ENCODE results near the gene SUPT20H. TPM values are rescaled to one million over a fixed set of nuclear protein-coding genes. Genes with fewer than 3 reads are reported as not detected.

Gene SUPT20H
- total RNA-seq, 1 donor from 2014 or later: 34.1 TPM

DNA sequence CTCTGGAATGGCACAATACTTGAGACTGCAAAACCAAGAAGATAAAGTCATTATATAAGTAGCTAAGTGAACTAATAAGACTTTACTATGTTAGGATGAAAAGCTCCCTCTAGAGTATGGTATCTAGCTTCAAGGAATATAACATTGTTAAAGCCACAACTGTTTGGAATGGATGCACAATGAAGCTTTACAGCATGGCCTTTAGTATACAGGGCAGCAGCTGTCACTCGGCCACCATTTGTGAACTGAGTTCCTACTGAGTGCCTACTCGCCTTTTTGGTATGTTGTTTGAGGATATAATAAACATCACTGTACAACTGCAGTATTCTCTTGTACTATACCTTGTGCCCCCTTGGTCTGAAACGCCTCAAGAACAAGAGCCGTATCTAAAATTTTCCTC is 67.1 kb downstream of the SUPT20H start:
- Histone ChIP-seq H3K9me3 (no peaks in the 10 kb centered on the region), H3K27ac (no peak overlapping the region), H3K36me3 (peaks cover 0 to 51% of the 10 kb centered on the region in 2 donors), H3K4me3 (no peak overlapping the region), H3K4me1 (peaks cover 5% of the 10 kb centered on the region), H3K27me3 (no peaks in the 10 kb centered on the region)
- DNase-seq (ENCODE audit: extremely low spot score in 2 of 2): no peak
- no peak for TF ChIP-seq POLR2A (IDR thresholded peaks at IDR 0.05)
- no peak for TF ChIP-seq POLR2AphosphoS5 (IDR thresholded peaks at IDR 0.05; ENCODE audit: insufficient read depth in 1 of 2, low read depth in 1 of 2)
- TF ChIP-seq, protein P1, sequence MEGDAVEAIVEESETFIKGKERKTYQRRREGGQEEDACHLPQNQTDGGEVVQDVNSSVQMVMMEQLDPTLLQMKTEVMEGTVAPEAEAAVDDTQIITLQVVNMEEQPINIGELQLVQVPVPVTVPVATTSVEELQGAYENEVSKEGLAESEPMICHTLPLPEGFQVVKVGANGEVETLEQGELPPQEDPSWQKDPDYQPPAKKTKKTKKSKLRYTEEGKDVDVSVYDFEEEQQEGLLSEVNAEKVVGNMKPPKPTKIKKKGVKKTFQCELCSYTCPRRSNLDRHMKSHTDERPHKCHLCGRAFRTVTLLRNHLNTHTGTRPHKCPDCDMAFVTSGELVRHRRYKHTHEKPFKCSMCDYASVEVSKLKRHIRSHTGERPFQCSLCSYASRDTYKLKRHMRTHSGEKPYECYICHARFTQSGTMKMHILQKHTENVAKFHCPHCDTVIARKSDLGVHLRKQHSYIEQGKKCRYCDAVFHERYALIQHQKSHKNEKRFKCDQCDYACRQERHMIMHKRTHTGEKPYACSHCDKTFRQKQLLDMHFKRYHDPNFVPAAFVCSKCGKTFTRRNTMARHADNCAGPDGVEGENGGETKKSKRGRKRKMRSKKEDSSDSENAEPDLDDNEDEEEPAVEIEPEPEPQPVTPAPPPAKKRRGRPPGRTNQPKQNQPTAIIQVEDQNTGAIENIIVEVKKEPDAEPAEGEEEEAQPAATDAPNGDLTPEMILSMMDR (IDR thresholded peaks at IDR 0.05): no peak
- intact Hi-C loops (cut with DNase I): no loop called here

DNA sequence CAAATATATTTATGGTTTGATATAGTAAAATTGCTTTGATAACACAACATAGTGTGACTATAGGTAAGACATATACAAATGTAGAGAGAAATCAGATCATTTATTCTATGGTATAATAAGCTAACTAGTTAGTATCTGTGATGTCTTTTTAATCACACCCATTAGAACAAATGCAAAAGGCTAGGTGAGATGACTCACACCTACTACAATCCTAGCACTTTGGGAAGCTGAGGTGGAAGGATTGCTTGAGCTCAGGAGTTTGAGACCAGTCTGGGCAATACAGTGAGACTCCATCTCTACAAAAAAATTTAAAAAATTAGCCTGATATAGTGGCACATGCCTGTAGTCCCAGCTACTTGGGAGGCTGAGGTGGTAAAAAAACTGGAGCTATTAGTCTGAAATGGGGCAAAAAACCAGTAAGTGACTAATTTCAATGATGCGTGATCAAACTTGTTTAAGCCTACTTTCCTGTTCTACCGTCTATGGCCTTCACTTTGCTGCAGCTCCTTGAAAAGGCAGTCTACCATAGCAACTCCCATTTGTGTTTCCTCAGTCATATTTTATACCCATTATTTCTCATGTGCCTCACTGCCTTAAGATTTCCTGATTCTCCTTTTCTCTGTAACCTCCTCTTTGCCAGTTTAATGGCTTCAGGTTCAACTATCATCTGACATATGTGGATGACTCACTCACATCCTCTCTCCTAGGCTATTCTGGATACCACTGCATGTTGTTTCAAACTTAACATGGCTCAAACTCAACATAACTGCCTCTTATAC is 72.8 kb downstream of the SUPT20H start:
- Histone ChIP-seq H3K36me3 (peaks cover 0 to 37% of the 10 kb centered on the region in 2 donors), H3K27me3 (no peaks in the 10 kb centered on the region), H3K27ac (no peak overlapping the region), H3K4me1 (no peaks in the 10 kb centered on the region), H3K4me3 (no peak overlapping the region), H3K9me3 (no peaks in the 10 kb centered on the region)
- DNase-seq (ENCODE audit: extremely low spot score in 2 of 2): no peak
- TF ChIP-seq POLR2AphosphoS5 (IDR thresholded peaks at IDR 0.05; ENCODE audit: insufficient read depth in 1 of 2, low read depth in 1 of 2): no peak
- TF ChIP-seq POLR2A (IDR thresholded peaks at IDR 0.05): no peak
- TF ChIP-seq, protein P1 (IDR thresholded peaks at IDR 0.05): no peak
- intact Hi-C loops (cut with DNase I): no loop called here

DNA sequence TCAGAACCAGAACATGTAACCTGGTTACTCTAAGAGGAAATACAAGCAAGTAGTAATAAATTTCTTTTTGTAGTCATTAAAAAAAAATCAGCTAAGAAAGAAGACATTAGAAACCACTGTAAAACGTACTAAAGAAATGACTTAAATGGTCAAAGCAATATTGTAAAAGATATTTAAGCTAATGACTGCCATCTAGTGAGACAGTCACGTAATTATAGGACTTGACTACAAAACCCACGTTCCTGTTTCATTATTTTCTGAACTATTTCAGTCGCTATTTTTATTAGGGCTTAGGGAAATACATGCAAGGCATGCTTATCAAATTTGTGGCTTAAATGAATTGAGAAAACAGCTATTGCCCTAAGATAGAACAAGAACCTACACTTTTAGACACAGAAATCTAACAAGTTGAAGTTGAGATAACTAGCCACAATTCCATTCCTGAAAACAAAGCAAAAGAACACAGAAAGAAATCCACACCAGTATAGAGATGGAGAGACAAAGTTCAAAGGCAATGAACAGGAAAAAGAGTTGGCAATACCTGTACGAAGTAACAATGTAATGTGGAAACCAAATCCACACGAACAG is 78.2 kb downstream of the SUPT20H start:
- Histone ChIP-seq H3K4me3 (no peak overlapping the region), H3K36me3 (peaks cover 0 to 22% of the 10 kb centered on the region in 2 donors), H3K27ac (no peak overlapping the region), H3K27me3 (no peaks in the 10 kb centered on the region), H3K4me1 (no peaks in the 10 kb centered on the region), H3K9me3 (no peaks in the 10 kb centered on the region)
- TF ChIP-seq POLR2AphosphoS5 (IDR thresholded peaks at IDR 0.05; ENCODE audit: insufficient read depth in 1 of 2, low read depth in 1 of 2): no peak
- TF ChIP-seq, protein P1 (IDR thresholded peaks at IDR 0.05): peak; percentile 11 to 52 (median 28)
- no peak for DNase-seq (ENCODE audit: extremely low spot score in 2 of 2)
- intact Hi-C loops (cut with DNase I): loop anchor here (5.0 kb wide), 1 partner anchor 124 kb away; no protein-coding TSS in a partner anchor

DNA sequence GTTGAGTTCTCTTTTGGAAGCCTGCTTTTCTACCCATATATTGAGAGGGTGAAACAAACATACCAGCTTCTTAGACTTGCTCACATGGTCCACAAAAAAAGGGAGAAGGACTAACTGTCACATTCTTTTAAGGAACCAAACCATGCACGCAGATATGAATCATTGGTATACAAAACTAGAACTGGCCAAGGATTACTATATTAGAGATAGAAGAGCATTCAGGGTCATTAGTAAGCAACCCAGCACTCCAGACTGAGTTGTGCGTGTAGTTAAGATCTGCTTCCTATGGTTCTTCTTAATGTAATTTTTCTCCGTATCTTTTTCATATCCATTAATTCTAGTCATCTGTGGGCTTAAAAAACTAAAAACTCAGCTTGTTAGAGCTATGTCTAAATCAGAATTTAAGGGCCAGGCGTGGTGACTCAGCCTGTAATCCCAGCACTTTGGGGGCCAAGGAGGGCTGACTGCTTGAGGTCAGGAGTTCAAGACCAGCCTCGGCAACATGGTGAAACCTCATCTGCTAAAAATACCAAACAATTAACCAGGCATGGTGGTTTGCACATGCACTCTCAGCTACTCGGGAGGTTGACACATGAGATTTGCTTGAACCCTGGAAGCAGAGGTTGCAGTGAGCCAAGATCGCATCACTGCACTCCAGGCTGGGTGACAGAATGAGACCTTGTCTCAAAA is 80.0 kb downstream of the SUPT20H start:
- H3K4me3 ChIP-seq: no peak overlapping the region
- no peaks in the 10 kb centered on the region for H3K4me1 ChIP-seq
- DNase-seq (ENCODE audit: extremely low spot score in 2 of 2): no peak
- peaks cover 0 to 30% of the 10 kb centered on the region in 2 donors for H3K36me3 ChIP-seq
- H3K27ac ChIP-seq: no peak overlapping the region
- H3K27me3 ChIP-seq: no peaks in the 10 kb centered on the region
- intact Hi-C loops (cut with DNase I): loop anchor here (5.0 kb wide), 1 partner anchor 122 kb away; no protein-coding TSS in a partner anchor
- no peaks in the 10 kb centered on the region for H3K9me3 ChIP-seq
- no peak for TF ChIP-seq POLR2A (IDR thresholded peaks at IDR 0.05)
- no peak for TF ChIP-seq POLR2AphosphoS5 (IDR thresholded peaks at IDR 0.05; ENCODE audit: insufficient read depth in 1 of 2, low read depth in 1 of 2)
- TF ChIP-seq, protein P1 (IDR thresholded peaks at IDR 0.05): no peak

All from vagina (tissue), 2 donors.